Prostate gland (tissue), 2 donors: ENCODE measurements around the gene ZNF879. TPM values are rescaled to one million over a fixed set of nuclear protein-coding genes. Genes with fewer than 3 reads are reported as not detected.

Experiments used
- DNase-seq: peaks from one replicate; pipeline ENCODE4 v3.0.0-alpha.2; 2019; ENCODE audit warnings: low spot score
- H3K27ac ChIP-seq, 2 donors: fragments of 200-600 bp; sonication (generic); 2 replicates each; pipeline ENCODE4 v1.5.1; 2017 to 2019
- H3K27me3 ChIP-seq: fragments of 200-600 bp; sonication (generic); replicated peaks from 2 replicates; pipeline ENCODE4 v1.5.1; 2019; ENCODE audit not compliant: insufficient read depth
- H3K36me3 ChIP-seq, 2 donors: fragments of 200-600 bp; sonication (generic); 1 replicate in 1 of 2; 2 replicates in 1 of 2; pipeline versions ENCODE4 v1.5.1 to v1.8.1; 2017 to 2019
- H3K4me1 ChIP-seq: fragments of 200-600 bp; sonication (generic); replicated peaks from 2 replicates; pipeline ENCODE4 v1.5.1; 2019
- H3K4me3 ChIP-seq, 2 donors: fragments of 200-600 bp; sonication (generic); 2 replicates each; pipeline ENCODE4 v1.5.1; 2017 to 2019
- H3K9me3 ChIP-seq: fragments of 200-600 bp; sonication (generic); 2 replicates; pipeline ENCODE4 v1.5.1; 2017
- CTCF ChIP-seq, 4 experiments: fragments of 200-600 bp in 2 of 4; fragments of 450-650 bp in 2 of 4; sonication (generic) in 2 of 4; IDR thresholded peaks; 1 replicate in 3 of 4; 2 replicates in 1 of 4; pipeline ENCODE4 v1.5.1; 2016 to 2019; ENCODE audit warnings: antibody characterized with exemption in 4 of 4, mild to moderate bottlenecking in 2 of 4, moderate library complexity in 2 of 4
- POLR2A ChIP-seq: fragments of 450-650 bp; IDR thresholded peaks from one replicate; pipeline ENCODE4 v1.6.1; 2016; ENCODE audit warnings: antibody characterized with exemption, mild to moderate bottlenecking
- POLR2AphosphoS5 ChIP-seq: sonication (generic); formaldehyde crosslinking; IDR thresholded peaks from one replicate; pipeline ENCODE4 v1.6.1; 2017; ENCODE audit warnings: antibody characterized with exemption
- WGBS: methylation state at CpG from one replicate; pipeline ENCODE4 v1.1.5; 2018; 5-methylcytosine and 5-hydroxymethylcytosine counted together
- intact Hi-C: fragments of 100-400 bp; cut with DNase I; formaldehyde crosslinking; loops from one replicate; pipeline ENCODE4 v1.14.2; 2022
- total RNA-seq, 2 donors: library from RNA; depleted of rRNA; stranded (reverse); fragments of >200 nt; gene quantifications; one replicate each; pipeline ENCODE4 v1.1.0, GENCODE V29; 2016

ZNF879 gene
- total RNA-seq, 2 donors from 2014 or later: 6.6 to 18.1 TPM

- 86% methylated on average over 2 of the region's 2 CpGs for WGBS
- no peaks in the 10 kb centered on the region for H3K9me3 ChIP-seq
- H3K36me3 ChIP-seq: no peaks in the 10 kb centered on the region
- no peak for DNase-seq
- intact Hi-C loops: no loop called here
- TF ChIP-seq CTCF (IDR thresholded peaks at IDR 0.05): no peak
- TF ChIP-seq POLR2AphosphoS5: no peak
- no peak for TF ChIP-seq POLR2A
- no peaks in the 10 kb centered on the region for H3K27me3 ChIP-seq
- H3K4me1 ChIP-seq: no peaks in the 10 kb centered on the region
- H3K4me3 ChIP-seq: no peak overlapping the region
- no peak overlapping the region for H3K27ac ChIP-seq
These were observed 17.0 kb upstream of the ZNF879 start for GRCh38 chr5:179006564-179006963.

GRCh38 chr5:179008667-179009066 is 14.9 kb upstream of the ZNF879 start:
- Histone ChIP-seq H3K27me3 (no peaks in the 10 kb centered on the region), H3K9me3 (no peaks in the 10 kb centered on the region), H3K4me1 (no peaks in the 10 kb centered on the region), H3K27ac (no peak overlapping the region), H3K36me3 (no peaks in the 10 kb centered on the region), H3K4me3 (no peak overlapping the region)
- no peak for DNase-seq
- intact Hi-C loops: no loop called here
- WGBS: 21% methylated on average over 1 of the region's 1 CpG
- TF ChIP-seq CTCF (IDR thresholded peaks at IDR 0.05) (no peak), POLR2A (no peak), POLR2AphosphoS5 (no peak)

GRCh38 chr5:179033004-179033580 is 9.5 kb downstream of the ZNF879 start:
- no peak for DNase-seq
- Histone ChIP-seq H3K27ac (no peak overlapping the region), H3K27me3 (no peaks in the 10 kb centered on the region), H3K9me3 (peaks cover 14% of the 10 kb centered on the region), H3K36me3 (peaks cover 8 to 27% of the 10 kb centered on the region in 2 donors), H3K4me3 (no peak overlapping the region), H3K4me1 (no peaks in the 10 kb centered on the region)
- WGBS: 97% methylated on average over 7 of the region's 7 CpGs
- TF ChIP-seq CTCF (IDR thresholded peaks at IDR 0.05) (no peak), POLR2AphosphoS5 (no peak)
- intact Hi-C loops: no loop called here

GRCh38 chr5:179044765-179045164 is 21.2 kb downstream of the ZNF879 start:
- intact Hi-C loops: no loop called here
- Histone ChIP-seq H3K4me3 (no peak overlapping the region), H3K9me3 (no peaks in the 10 kb centered on the region), H3K27ac (no peak overlapping the region), H3K27me3 (no peaks in the 10 kb centered on the region), H3K36me3 (no peaks in the 10 kb centered on the region), H3K4me1 (no peaks in the 10 kb centered on the region)
- TF ChIP-seq CTCF (IDR thresholded peaks at IDR 0.05) (no peak), POLR2AphosphoS5 (no peak), POLR2A (no peak)
- WGBS: 65% methylated on average over 2 of the region's 2 CpGs
- DNase-seq: no peak

- intact Hi-C loops: no loop called here
- WGBS: 35% methylated on average over 9 of the region's 9 CpGs
- TF ChIP-seq CTCF (IDR thresholded peaks at IDR 0.05): no peak
- no peak for TF ChIP-seq POLR2AphosphoS5
- TF ChIP-seq POLR2A: no peak
- no peak for DNase-seq
- H3K36me3 ChIP-seq: no peaks in the 10 kb centered on the region
- H3K27me3 ChIP-seq: no peaks in the 10 kb centered on the region
- no peaks in the 10 kb centered on the region for H3K4me1 ChIP-seq
- H3K9me3 ChIP-seq: no peaks in the 10 kb centered on the region
- no peak overlapping the region for H3K27ac ChIP-seq
- no peak overlapping the region for H3K4me3 ChIP-seq
These were observed 28.2 kb downstream of the ZNF879 start for GRCh38 chr5:179051784-179052183.
